LNCAP (cell line): ENCODE data around the gene ZNF407.

ENCODE experiments used
- CTCF ChIP-seq: fragments of 450-650 bp; IDR thresholded peaks from 2 replicates; pipeline ENCODE4 v1.5.1; 2017; ENCODE audit warnings: mild to moderate bottlenecking

The ZNF407 gene

GRCh38 chr18:74928194-74928968 is 330.7 kb downstream of the ZNF407 start:
- TF ChIP-seq CTCF, result no peak

GRCh38 chr18:74929110-74929509 is 331.4 kb downstream of the ZNF407 start:
- no peak for TF ChIP-seq CTCF

DNA sequence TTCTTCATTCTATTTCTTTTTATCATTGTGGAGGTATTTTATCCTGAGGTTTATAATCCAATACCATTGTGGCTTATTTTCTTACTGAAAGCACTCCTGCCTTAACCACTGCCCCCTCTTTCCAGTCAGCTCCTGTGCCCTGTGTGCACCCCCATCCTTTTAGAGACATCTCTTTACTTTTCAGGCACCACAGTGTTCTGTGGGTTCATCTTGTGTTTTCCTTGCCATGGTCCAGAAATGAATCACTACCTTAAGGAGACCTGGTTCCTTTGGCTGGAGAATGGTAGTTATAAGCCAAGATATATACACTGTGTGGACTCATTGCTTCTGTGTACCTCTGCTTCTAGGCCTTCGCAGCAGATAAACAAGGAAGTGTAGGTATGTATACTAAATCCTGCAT is 332.9 kb downstream of the ZNF407 start:
- TF ChIP-seq CTCF, result no peak

DNA sequence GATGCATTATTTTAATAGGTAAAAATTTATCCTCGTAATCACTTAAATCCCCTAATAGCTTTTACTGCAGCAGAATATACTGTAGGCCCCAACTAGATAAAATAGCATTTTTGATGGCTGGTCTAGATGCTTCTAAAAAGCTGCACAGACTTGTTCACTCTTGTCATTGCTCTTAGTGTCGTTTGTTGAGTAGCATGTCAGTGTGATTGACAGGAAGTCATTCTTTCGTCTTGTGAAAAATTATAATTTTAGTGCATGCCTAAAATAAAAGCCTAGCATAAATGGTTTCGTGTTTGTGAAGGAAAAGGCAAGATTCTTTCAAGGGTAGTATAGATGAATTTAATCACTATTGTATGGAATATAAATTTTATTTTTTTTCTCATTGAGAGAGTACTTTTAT is 336.3 kb downstream of the ZNF407 start:
- TF ChIP-seq CTCF, result no peak

GRCh38 chr18:74935434-74935833 is 337.8 kb downstream of the ZNF407 start:
- TF ChIP-seq CTCF, result no peak

DNA sequence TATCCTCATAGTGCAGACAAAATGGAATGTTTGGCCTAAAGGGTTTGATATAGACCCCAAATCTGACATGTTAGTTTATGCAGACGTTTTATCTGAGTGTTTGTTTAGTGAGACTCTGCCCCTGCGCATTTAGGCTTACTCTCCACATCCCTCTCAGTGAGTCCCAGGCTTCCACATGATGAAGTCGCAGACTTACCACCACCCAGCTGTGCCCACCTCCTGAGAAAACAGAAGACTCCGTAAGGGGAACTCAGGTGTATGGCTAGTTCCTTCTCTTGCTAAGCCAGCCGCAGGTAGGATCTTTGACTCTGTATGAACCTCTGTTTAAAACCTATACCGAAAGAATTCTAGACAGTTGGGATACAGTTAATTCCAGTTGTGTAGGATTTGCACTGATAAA is 338.7 kb downstream of the ZNF407 start:
- TF ChIP-seq CTCF, result no peak

DNA sequence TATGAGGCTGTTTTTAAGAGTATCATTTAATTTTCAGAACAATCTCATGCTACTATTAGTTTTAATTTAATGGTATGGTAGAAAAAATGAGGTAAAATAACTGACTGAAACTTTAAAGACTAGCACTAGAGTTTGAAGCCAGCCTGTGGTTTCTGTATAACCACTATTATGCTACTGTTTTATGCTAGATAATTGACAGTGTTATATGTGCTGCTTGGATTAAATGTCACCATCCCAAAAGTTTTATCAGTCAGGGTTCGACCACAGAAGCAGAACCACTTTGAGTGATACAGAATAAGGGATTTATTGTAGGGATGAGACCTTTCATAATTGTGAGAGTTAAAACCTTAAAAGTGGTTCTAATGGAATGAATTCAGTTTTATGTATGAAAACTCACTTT is 339.6 kb downstream of the ZNF407 start:
- no peak for TF ChIP-seq CTCF

- no peak for TF ChIP-seq CTCF
These were observed 343.2 kb downstream of the ZNF407 start for GRCh38 chr18:74940856-74941255.
